A172 (cell line): ENCODE measurements around the gene ZEB2. TPM values are rescaled to one million over a fixed set of nuclear protein-coding genes. Genes with fewer than 3 reads are reported as not detected.

Experiments used
- DNase-seq: peaks from one replicate; pipeline ENCODE4 v3.0.0-alpha.2; 2015; ENCODE audit warnings: low spot score
- total RNA-seq: library from RNA; depleted of rRNA; stranded (reverse); fragments of >200 nt; shearing (Covaris generic); gene quantifications from 2 replicates; pipeline ENCODE4 v1.2.3, GENCODE V29; 2014

The ZEB2 gene
- total RNA-seq, 1 experiment from 2014 or later = 35.0 TPM

DNA sequence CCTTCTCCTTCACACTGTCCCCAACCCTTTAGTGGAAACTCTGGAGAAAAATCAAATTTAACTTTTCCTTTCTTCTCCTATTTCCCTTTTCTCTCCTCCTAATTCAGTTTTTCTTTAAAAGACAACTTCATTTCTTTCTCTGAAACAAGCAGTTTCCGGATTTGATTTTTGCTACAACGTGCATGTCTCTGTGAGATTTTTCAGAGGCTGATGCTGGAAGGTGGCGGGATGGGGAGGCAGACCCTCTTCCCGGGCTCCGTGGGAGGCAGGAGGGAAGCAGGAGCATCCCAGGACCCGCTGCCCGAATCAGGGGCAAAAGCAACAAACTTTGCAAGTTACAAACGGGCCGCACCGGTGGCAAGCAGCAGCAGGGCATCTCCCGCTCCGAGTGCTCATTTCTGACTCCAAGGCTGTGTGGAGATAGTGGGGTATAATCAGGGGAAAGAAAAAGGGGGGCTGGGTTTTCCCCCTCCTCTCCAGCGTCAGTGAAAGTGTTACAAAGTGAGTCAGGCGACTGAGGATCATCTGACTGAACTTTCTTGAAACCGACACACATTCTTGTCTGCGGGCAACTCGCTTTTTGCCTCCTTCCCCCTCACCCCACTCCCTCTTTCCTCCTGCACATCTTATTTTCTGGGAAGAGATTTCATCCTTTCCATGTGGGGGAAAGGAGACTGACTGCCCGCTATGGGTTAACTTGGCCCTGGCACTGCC, 6.4 kb downstream of the ZEB2 start:
- DNase-seq = no peak

DNA sequence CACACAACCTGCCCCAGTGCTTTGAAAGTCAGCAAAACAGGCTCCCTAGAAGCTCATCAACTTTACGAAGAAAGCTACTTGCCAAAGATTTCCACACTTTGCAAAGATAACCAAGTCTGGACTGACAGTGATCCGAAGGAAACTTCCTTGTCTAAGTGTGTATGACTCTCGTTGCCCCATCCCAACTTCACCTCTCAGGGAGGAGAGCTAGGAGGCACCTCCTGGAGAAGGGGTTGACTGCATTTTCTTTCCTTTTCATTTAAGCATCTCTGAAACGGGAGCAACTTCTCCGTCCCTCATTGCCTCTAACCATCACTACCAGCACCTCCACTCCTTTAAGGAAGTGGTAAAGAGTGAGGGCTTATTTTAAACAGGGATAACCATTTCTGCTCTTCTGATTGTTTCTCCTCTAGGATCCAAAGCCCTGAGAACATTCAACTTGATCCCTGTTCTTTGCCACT, 7.0 kb downstream of the ZEB2 start:
- DNase-seq = no peak

GRCh38 chr2:144512470-144512869, 7.4 kb downstream of the ZEB2 start:
- DNase-seq = no peak

DNA sequence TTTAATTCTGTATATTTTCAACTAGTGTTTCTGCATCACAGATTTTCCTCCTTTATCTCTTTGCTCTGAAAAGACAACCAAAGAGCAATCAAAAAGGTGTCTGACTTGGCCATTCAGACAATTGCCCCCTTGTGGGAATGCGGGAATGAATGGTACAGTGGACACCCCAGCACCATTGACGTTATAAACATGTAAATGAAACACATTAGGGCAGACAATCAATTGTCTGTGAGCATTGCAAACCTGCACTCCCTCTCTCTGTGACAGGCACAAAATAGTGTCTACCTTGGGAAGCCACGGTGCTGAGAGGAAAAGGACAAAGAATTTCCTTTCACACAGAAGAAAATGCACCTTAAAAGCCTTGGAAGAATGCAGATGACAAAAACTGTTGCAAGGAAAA, 8.0 kb downstream of the ZEB2 start:
- DNase-seq = no peak

GRCh38 chr2:144511226-144511810, 8.6 kb downstream of the ZEB2 start:
- DNase-seq = no peak

GRCh38 chr2:144510294-144510991, 9.5 kb downstream of the ZEB2 start:
- DNase-seq = peak; percentile 66

- DNase-seq = no peak
Measured at GRCh38 chr2:144509879-144510221, 10.1 kb downstream of the ZEB2 start.

GRCh38 chr2:144509001-144509878, 10.7 kb downstream of the ZEB2 start:
- DNase-seq = no peak

- no peak for DNase-seq
Measured at GRCh38 chr2:144508172-144508851, 11.6 kb downstream of the ZEB2 start.

- no peak for DNase-seq
Measured at GRCh38 chr2:144507441-144508171, 12.3 kb downstream of the ZEB2 start.

- no peak for DNase-seq
Measured at GRCh38 chr2:144505245-144505831, 14.6 kb downstream of the ZEB2 start.

DNA sequence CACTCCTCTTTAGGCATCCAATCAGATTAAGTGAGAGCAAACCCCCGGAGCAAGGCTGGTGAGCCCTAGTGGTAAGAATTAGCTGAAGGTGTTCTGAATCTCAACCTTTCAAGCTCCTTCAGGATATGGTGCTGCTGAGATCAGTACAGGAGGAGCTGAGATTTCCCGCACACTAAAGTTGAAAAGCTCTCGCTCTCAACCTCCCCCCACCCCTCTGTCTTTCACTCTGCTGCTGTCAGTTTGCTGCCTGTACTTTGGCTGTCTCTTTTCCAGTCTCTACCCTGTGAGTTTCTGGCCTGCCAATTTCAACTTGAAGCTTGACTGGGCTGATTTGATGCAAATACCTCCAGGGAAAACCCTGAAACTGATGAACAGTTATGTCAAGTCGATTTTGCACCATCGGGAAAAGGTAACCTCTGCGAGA, 15.7 kb downstream of the ZEB2 start:
- no peak for DNase-seq

DNA sequence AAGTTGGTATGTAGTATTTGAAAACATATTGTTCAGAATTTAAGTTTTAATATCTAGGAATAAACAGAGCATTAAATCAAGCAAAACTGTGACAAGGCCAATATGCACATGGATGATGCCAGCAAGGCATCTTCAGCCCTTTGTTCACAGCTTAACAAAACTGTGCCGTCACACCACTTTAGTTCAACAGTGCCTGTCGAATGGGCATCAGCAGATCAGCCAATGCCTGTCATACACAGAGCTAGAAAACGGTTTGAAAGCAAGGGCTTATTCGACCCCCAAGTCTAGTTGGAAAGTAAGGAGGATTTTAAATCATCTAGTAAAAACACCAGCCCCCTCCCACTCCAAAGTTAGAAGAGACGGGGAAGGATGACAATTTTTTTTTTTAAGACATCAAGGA, 16.7 kb downstream of the ZEB2 start:
- DNase-seq = no peak

DNA sequence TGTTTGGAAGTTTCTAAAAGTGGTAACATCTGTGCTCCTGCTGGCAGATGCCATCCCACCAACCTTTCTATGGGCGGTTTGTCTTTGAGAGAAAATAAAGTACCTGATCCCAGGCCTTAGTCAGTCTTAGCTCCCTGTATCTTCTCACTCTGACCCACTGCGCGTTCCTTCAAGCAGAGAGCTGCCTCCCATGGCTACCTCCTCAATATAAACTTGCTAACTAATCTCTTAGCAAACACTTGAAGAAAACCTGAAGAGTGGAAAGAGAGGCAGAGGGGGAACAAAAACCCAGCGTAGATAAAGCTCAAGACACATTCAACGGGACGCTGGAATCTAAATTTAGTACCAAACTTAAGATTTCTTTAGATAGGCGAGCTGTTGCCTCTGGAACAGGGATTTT, 17.6 kb downstream of the ZEB2 start:
- DNase-seq = no peak

GRCh38 chr2:144501627-144502026, 18.3 kb downstream of the ZEB2 start:
- no peak for DNase-seq

- no peak for DNase-seq
Measured at GRCh38 chr2:144501118-144501517, 18.8 kb downstream of the ZEB2 start.

GRCh38 chr2:144500563-144500962, 19.4 kb downstream of the ZEB2 start:
- no peak for DNase-seq

DNA sequence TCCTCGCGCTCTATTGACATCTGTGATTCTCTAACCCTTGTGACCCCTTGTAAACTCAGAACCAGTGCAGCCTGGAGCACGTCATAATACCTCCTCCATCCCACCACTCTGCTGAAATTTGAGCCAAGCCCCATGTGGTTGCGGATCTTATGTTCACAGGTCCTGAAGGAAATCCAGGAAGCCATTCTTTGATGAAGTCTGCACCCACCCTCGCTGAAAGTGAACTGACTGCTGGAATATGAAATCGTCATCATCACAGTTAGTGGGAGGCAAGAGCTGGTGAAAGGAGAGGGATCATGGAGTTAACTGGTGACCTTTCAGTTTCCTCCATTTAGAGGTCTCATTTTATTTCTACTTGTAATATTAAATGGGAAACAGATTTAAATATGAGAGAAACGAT, 21.6 kb downstream of the ZEB2 start:
- DNase-seq = no peak

DNA sequence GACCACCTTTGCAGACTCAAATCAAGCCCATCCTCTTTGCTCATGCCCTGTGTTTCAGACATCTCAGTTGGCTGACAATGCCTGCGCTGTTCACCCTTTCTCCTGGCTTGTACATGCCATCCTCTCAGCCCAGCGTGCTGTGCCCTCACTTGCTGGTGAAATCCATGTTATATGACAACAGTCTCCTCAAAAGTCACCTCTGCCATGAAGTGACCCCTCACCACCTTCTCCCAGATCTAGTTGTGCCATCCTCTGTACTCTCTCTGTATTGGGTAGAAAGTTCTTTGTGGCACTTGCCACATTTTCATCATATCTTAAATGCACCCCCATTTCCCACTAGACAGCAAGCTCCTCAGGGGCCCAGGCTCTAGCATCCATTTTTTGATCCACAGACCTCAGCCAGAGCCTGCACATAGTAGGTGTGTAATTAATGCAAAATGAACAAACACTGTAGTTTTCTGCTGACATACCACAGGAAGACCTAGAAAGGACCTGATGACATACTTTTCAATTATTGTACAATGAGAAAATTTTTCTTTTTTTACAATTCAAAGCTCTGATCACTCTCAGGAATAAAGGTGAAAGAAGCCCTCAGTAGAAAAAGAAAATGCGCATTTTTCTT, 22.8 kb downstream of the ZEB2 start:
- no peak for DNase-seq
